H9 (cell line): ENCODE results near the gene SHISA9. TPM values are rescaled to one million over a fixed set of nuclear protein-coding genes. Genes with fewer than 3 reads are reported as not detected.

ENCODE experiments used
- DNase-seq: peaks from one replicate; pipeline ENCODE4 v3.0.0-alpha.2; 2017
- H2AFZ ChIP-seq: one replicate; pipeline ENCODE4 v1.6.1; 2013; ENCODE audit warnings: mild to moderate bottlenecking, low read length, control low read depth, moderate library complexity
- H2AK5ac ChIP-seq: 2 replicates; pipeline ENCODE4 v1.6.1; 2013; ENCODE audit warnings: low read length, control low read depth, mixed read lengths; ENCODE audit not compliant: insufficient read length
- H2BK120ac ChIP-seq: one replicate; pipeline ENCODE4 v1.6.1; 2013; ENCODE audit warnings: low read depth, mild to moderate bottlenecking, low read length, control low read depth, inconsistent platforms; ENCODE audit not compliant: poor library complexity, severe bottlenecking
- H2BK12ac ChIP-seq: 2 replicates; pipeline ENCODE4 v1.6.1; 2013; ENCODE audit warnings: low read length, control low read depth, mixed read lengths, low read depth; ENCODE audit not compliant: insufficient read length
- H2BK15ac ChIP-seq: 2 replicates; pipeline ENCODE4 v1.6.1; 2013; ENCODE audit warnings: low read depth, low read length, control low read depth
- H2BK20ac ChIP-seq: one replicate; pipeline ENCODE4 v1.6.1; 2013; ENCODE audit warnings: low read depth, mild to moderate bottlenecking, low read length, control low read depth, inconsistent platforms; ENCODE audit not compliant: poor library complexity, severe bottlenecking
- H2BK5ac ChIP-seq: 2 replicates; pipeline ENCODE4 v1.6.1; 2013; ENCODE audit warnings: low read length, control low read depth, mixed read lengths; ENCODE audit not compliant: insufficient read length
- H3K14ac ChIP-seq: 2 replicates; pipeline ENCODE4 v1.6.1; 2013; ENCODE audit warnings: low read length, control low read depth; ENCODE audit not compliant: insufficient read depth
- H3K18ac ChIP-seq: 2 replicates; pipeline ENCODE4 v1.6.1; 2013; ENCODE audit warnings: low read depth, mild to moderate bottlenecking, mixed read lengths, low read length, control low read depth; ENCODE audit not compliant: insufficient read length
- H3K23ac ChIP-seq: 2 replicates; pipeline ENCODE4 v1.6.1; 2013; ENCODE audit warnings: low read length, control low read depth, mixed read lengths, low read depth; ENCODE audit not compliant: insufficient read length
- H3K23me2 ChIP-seq: 2 replicates; pipeline ENCODE4 v1.6.1; 2013; ENCODE audit warnings: low read depth, mild to moderate bottlenecking, mixed read lengths, low read length, control low read depth; ENCODE audit not compliant: insufficient read length, poor library complexity, severe bottlenecking
- H3K27ac ChIP-seq: 2 replicates; pipeline ENCODE4 v1.5.1; 2013; ENCODE audit warnings: low read length, control low read depth, mixed read lengths, low read depth; ENCODE audit not compliant: insufficient read length
- H3K27me3 ChIP-seq: 2 replicates; pipeline ENCODE4 v1.6.1; 2013; ENCODE audit warnings: low read length, control low read depth, inconsistent platforms; ENCODE audit not compliant: insufficient read depth
- H3K4ac ChIP-seq: 2 replicates; pipeline ENCODE4 v1.6.1; 2013; ENCODE audit warnings: low read depth, mild to moderate bottlenecking, control low read depth, inconsistent platforms, low read length, moderate library complexity
- H3K4me1 ChIP-seq: 2 replicates; pipeline ENCODE4 v1.6.1; 2013; ENCODE audit warnings: low read length, control low read depth, inconsistent platforms; ENCODE audit not compliant: insufficient read depth
- H3K4me2 ChIP-seq: 2 replicates; pipeline ENCODE4 v1.6.1; 2013; ENCODE audit warnings: low read length, control low read depth, mixed read lengths; ENCODE audit not compliant: insufficient read length, insufficient read depth
- H3K56ac ChIP-seq: 2 replicates; pipeline ENCODE4 v1.6.1; 2013; ENCODE audit warnings: low read depth, mild to moderate bottlenecking, mixed read lengths, low read length, control low read depth; ENCODE audit not compliant: insufficient read length
- H3K79me1 ChIP-seq: 2 replicates; pipeline ENCODE4 v1.6.1; 2013; ENCODE audit warnings: low read depth, mild to moderate bottlenecking, moderate library complexity, low read length, control low read depth, inconsistent platforms; ENCODE audit not compliant: insufficient read depth, poor library complexity, severe bottlenecking
- H3K79me2 ChIP-seq: 2 replicates; pipeline ENCODE4 v1.6.1; 2013; ENCODE audit warnings: low read length, control low read depth, inconsistent platforms; ENCODE audit not compliant: insufficient read depth
- H3K9ac ChIP-seq: 2 replicates; pipeline ENCODE4 v1.6.1; 2013; ENCODE audit warnings: low read length, control low read depth, mixed read lengths; ENCODE audit not compliant: insufficient read length; ENCODE audit errors: extremely low read depth
- H3K9me3 ChIP-seq: one replicate; pipeline ENCODE4 v1.6.1; 2013; ENCODE audit warnings: low read depth, low read length, inconsistent platforms; ENCODE audit not compliant: control insufficient read depth
- H3T11ph ChIP-seq: one replicate; pipeline ENCODE4 v1.6.1; 2013; ENCODE audit warnings: mild to moderate bottlenecking, low read length, control low read depth, inconsistent platforms
- H4K20me1 ChIP-seq: one replicate; pipeline ENCODE4 v1.6.1; 2013; ENCODE audit not compliant: control insufficient read depth, insufficient read length, insufficient read depth
- H4K5ac ChIP-seq: 2 replicates; pipeline ENCODE4 v1.6.1; 2013; ENCODE audit warnings: low read depth, mild to moderate bottlenecking, mixed read lengths, low read length, control low read depth; ENCODE audit not compliant: insufficient read length
- H4K8ac ChIP-seq: replicated peaks from 2 replicates; pipeline ENCODE4 v1.6.1; 2013; ENCODE audit warnings: low read length, control low read depth, mixed read lengths, low read depth; ENCODE audit not compliant: insufficient read length
- H4K91ac ChIP-seq: 2 replicates; pipeline ENCODE4 v1.6.1; 2013; ENCODE audit warnings: low read depth, mild to moderate bottlenecking, moderate library complexity, mixed read lengths, low read length, control low read depth; ENCODE audit not compliant: insufficient read length
- H3K27ac Mint-ChIP-seq, 3 experiments: 2 replicates in 2 of 3; 3 replicates in 1 of 3; pipeline ENCODE4 v1.8.0; 2020 to 2021; ENCODE audit warnings: mixed read lengths in 3 of 3, mild to moderate bottlenecking in 1 of 3, moderate library complexity in 1 of 3
- H3K27me3 Mint-ChIP-seq: 2 replicates; pipeline ENCODE4 v1.8.0; 2021; ENCODE audit warnings: low read depth, mild to moderate bottlenecking, moderate library complexity, mixed read lengths
- H3K36me3 Mint-ChIP-seq, 3 experiments: 2 replicates in 2 of 3; 3 replicates in 1 of 3; pipeline ENCODE4 v1.8.0; 2020 to 2021; ENCODE audit warnings: low read depth in 3 of 3, mixed read lengths in 3 of 3; ENCODE audit not compliant: insufficient read depth in 1 of 3
- H3K4me1 Mint-ChIP-seq, 2 experiments: 2 replicates each; pipeline ENCODE4 v1.8.0; 2020; ENCODE audit warnings: mixed read lengths in 2 of 2
- H3K4me3 Mint-ChIP-seq, 2 experiments: 2 replicates in 1 of 2; 3 replicates in 1 of 2; pipeline ENCODE4 v1.8.0; 2020 to 2021; ENCODE audit warnings: mild to moderate bottlenecking in 2 of 2, mixed read lengths in 2 of 2, moderate library complexity in 1 of 2
- H3K9me3 Mint-ChIP-seq, 2 experiments: 2 replicates in 1 of 2; 3 replicates in 1 of 2; pipeline ENCODE4 v1.8.0; 2020; ENCODE audit warnings: mild to moderate bottlenecking in 2 of 2, mixed read lengths in 2 of 2, moderate library complexity in 1 of 2
- CTCF ChIP-seq: fragments of 200-600 bp; sonication (generic); conservative IDR thresholded peaks from 3 replicates; pipeline ENCODE4 v1.8.0; 2021; ENCODE audit warnings: antibody characterized with exemption, mild to moderate bottlenecking
- WGBS: extraction: QIAGEN DNeasy Blood & Tissue Kit; methylation state at CpG from one replicate; pipeline ENCODE4 v1.1.7; 2013; ENCODE audit warnings: missing lambda C conversion rate, low lambda C conversion rate, mixed read lengths; ENCODE audit not compliant: insufficient read length; ENCODE audit errors: extremely low coverage; 5-methylcytosine and 5-hydroxymethylcytosine counted together
- total RNA-seq: library from RNA; stranded (reverse); gene quantifications from 2 replicates; pipeline ENCODE4 v1.2.1, GENCODE V29; 2021

SHISA9 gene
- total RNA-seq, 1 experiment from 2014 or later: 7.0 TPM

- Histone ChIP-seq H3K9ac (no peak overlapping the region), H3K14ac (no peak overlapping the region), H3K4ac (no peak overlapping the region), H3K79me1 (no peaks in the 10 kb centered on the region), H3K79me2 (peaks cover 4% of the 10 kb centered on the region; the same call in 1 of the 2 replicates), H3T11ph (no peak overlapping the region), H4K91ac (no peak overlapping the region), H3K23ac (no peak overlapping the region), H2AFZ (no peak overlapping the region), H3K4me2 (no peak overlapping the region), H3K18ac (no peak overlapping the region), H2BK120ac (no peak overlapping the region), H2AK5ac (no peak overlapping the region), H4K20me1 (no peaks in the 10 kb centered on the region), H4K8ac (no peak overlapping the region), H4K5ac (no peak overlapping the region), H3K27me3 (no peaks in the 10 kb centered on the region), H3K27ac (no peak overlapping the region), H2BK5ac (no peak overlapping the region), H2BK12ac (no peak overlapping the region), H2BK20ac (no peak overlapping the region), H3K56ac (no peak overlapping the region), H3K9me3 (no peaks in the 10 kb centered on the region), H3K23me2 (no peaks in the 10 kb centered on the region), H3K4me1 (peaks cover 11% of the 10 kb centered on the region), H2BK15ac (no peak overlapping the region)
- H3K36me3 Mint-ChIP-seq: peaks cover 0 to 9% (median 4%) of the 10 kb centered on the region in 3 experiments; a peak in 4 of 7 replicates
- WGBS: no CpG with 5 or more reads among the region's 4 CpGs
- DNase-seq: no peak
- peak overlapping the region in 1 of 3 experiments; percentile 15; a peak in 1 of 7 replicates for H3K27ac Mint-ChIP-seq
- H3K27me3 Mint-ChIP-seq: no peaks in the 10 kb centered on the region
- peaks cover 0 to 4% of the 10 kb centered on the region in 2 experiments; a peak in 1 of 5 replicates for H3K9me3 Mint-ChIP-seq
- peaks cover 19 to 20% of the 10 kb centered on the region in 2 experiments for H3K4me1 Mint-ChIP-seq
- TF ChIP-seq CTCF: no peak
- no peak overlapping the region for H3K4me3 Mint-ChIP-seq
Measured at GRCh38 chr16:12951976-12952375, 50.6 kb downstream of the SHISA9 start.
